Mesendoderm (in vitro differentiated cells): ENCODE data around the gene CAMK2A.

Experiments
- DNase-seq: peaks from one replicate; pipeline ENCODE4 v3.0.0; 2013
- H2AK5ac ChIP-seq: 2 replicates; pipeline ENCODE4 v1.6.1; 2013; ENCODE audit warnings: low read length, inconsistent platforms
- H2BK120ac ChIP-seq: 2 replicates; pipeline ENCODE4 v1.6.1; 2013; ENCODE audit warnings: low read depth, mild to moderate bottlenecking, low read length, moderate library complexity, mixed read lengths
- H2BK15ac ChIP-seq: replicated peaks from 2 replicates; pipeline ENCODE4 v1.6.1; 2013; ENCODE audit warnings: low read depth, mild to moderate bottlenecking, moderate library complexity
- H2BK5ac ChIP-seq: 2 replicates; pipeline ENCODE4 v1.6.1; 2013; ENCODE audit warnings: low read length, inconsistent platforms
- H3K18ac ChIP-seq: 2 replicates; pipeline ENCODE4 v1.6.1; 2013; ENCODE audit warnings: mild to moderate bottlenecking, low read length, mixed read lengths
- H3K23ac ChIP-seq: one replicate; pipeline ENCODE4 v1.6.1; 2013; ENCODE audit warnings: low read length
- H3K27ac ChIP-seq: 2 replicates; pipeline ENCODE4 v1.5.1; 2013; ENCODE audit warnings: low read depth, mild to moderate bottlenecking, inconsistent platforms, low read length, moderate library complexity
- H3K27me3 ChIP-seq: 2 replicates; pipeline ENCODE4 v1.6.1; 2013; ENCODE audit warnings: low read length, control low read depth, mild to moderate bottlenecking, inconsistent platforms; ENCODE audit not compliant: insufficient read depth, poor library complexity
- H3K36me3 ChIP-seq: 2 replicates; pipeline ENCODE4 v1.6.1; 2013; ENCODE audit warnings: low read length, inconsistent platforms; ENCODE audit not compliant: control insufficient read depth, insufficient read depth
- H3K4ac ChIP-seq: one replicate; pipeline ENCODE4 v1.6.1; 2013; ENCODE audit warnings: low read depth, mild to moderate bottlenecking, low read length, moderate library complexity
- H3K4me1 ChIP-seq: 2 replicates; pipeline ENCODE4 v1.6.1; 2013; ENCODE audit warnings: low read depth, low read length, inconsistent platforms; ENCODE audit not compliant: control insufficient read depth
- H3K4me2 ChIP-seq: 2 replicates; pipeline ENCODE4 v1.6.1; 2013; ENCODE audit warnings: low read length
- H3K4me3 ChIP-seq: 2 replicates; pipeline ENCODE4 v1.5.1; 2013; ENCODE audit warnings: mild to moderate bottlenecking, low read length
- H3K56ac ChIP-seq: one replicate; pipeline ENCODE4 v1.6.1; 2013; ENCODE audit warnings: low read length
- H3K79me1 ChIP-seq: 2 replicates; pipeline ENCODE4 v1.6.1; 2013; ENCODE audit warnings: low read length, inconsistent platforms
- H3K79me2 ChIP-seq: 2 replicates; pipeline ENCODE4 v1.6.1; 2013; ENCODE audit warnings: mild to moderate bottlenecking, low read length; ENCODE audit not compliant: control insufficient read depth, insufficient read depth
- H3K9ac ChIP-seq: 2 replicates; pipeline ENCODE4 v1.6.1; 2013; ENCODE audit warnings: low read length, inconsistent platforms
- H4K5ac ChIP-seq: one replicate; pipeline ENCODE4 v1.6.1; 2013; ENCODE audit warnings: low read length
- H4K8ac ChIP-seq: one replicate; pipeline ENCODE4 v1.6.1; 2013; ENCODE audit warnings: low read depth, mild to moderate bottlenecking, control low read depth, low read length, moderate library complexity
- WGBS: extraction: QIAGEN DNeasy Blood & Tissue Kit; methylation state at CpG from one replicate; pipeline ENCODE4 v1.1.7; 2013; ENCODE audit warnings: low lambda C conversion rate, missing lambda C conversion rate; ENCODE audit not compliant: insufficient coverage; ENCODE audit errors: extremely low coverage; 5-methylcytosine and 5-hydroxymethylcytosine counted together

The CAMK2A gene

DNA sequence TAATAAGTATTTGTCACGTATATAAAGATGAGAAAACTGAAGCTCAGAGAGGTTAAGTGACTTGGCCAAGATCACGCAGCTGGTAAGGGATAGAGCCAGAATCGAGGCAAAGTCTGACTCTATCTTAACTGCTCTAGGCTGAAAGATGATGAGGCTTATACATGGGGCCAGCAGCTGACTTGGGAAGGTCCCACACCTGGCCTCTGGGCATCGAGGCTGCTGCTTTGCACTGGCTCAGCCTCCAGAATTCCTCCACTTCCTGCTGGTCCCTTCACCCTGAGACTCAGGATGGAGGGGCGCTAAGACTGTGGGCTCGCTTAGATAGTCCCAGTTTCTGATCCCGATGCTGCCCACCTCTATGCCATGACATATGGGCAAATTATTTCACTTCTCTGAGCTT, 35.2 kb downstream of the CAMK2A start:
- no peak overlapping the region for H4K8ac ChIP-seq
- H3K36me3 ChIP-seq: no peaks in the 10 kb centered on the region
- H3K27ac ChIP-seq: no peak overlapping the region
- H3K79me1 ChIP-seq: no peaks in the 10 kb centered on the region
- H2BK120ac ChIP-seq: no peak overlapping the region
- H2AK5ac ChIP-seq: no peak overlapping the region
- H3K56ac ChIP-seq: no peak overlapping the region
- no peak overlapping the region for H4K5ac ChIP-seq
- H2BK15ac ChIP-seq: no peak overlapping the region
- no peak overlapping the region for H2BK5ac ChIP-seq
- H3K79me2 ChIP-seq: no peaks in the 10 kb centered on the region
- no peak overlapping the region for H3K4me3 ChIP-seq
- H3K4me2 ChIP-seq: no peak overlapping the region
- no CpG with 5 or more reads among the region's 7 CpGs for WGBS
- no peaks in the 10 kb centered on the region for H3K4me1 ChIP-seq
- no peak for DNase-seq
- H3K4ac ChIP-seq: no peak overlapping the region
- H3K18ac ChIP-seq: no peak overlapping the region
- H3K23ac ChIP-seq: no peak overlapping the region
- no peak overlapping the region for H3K9ac ChIP-seq
- no peaks in the 10 kb centered on the region for H3K27me3 ChIP-seq

DNA sequence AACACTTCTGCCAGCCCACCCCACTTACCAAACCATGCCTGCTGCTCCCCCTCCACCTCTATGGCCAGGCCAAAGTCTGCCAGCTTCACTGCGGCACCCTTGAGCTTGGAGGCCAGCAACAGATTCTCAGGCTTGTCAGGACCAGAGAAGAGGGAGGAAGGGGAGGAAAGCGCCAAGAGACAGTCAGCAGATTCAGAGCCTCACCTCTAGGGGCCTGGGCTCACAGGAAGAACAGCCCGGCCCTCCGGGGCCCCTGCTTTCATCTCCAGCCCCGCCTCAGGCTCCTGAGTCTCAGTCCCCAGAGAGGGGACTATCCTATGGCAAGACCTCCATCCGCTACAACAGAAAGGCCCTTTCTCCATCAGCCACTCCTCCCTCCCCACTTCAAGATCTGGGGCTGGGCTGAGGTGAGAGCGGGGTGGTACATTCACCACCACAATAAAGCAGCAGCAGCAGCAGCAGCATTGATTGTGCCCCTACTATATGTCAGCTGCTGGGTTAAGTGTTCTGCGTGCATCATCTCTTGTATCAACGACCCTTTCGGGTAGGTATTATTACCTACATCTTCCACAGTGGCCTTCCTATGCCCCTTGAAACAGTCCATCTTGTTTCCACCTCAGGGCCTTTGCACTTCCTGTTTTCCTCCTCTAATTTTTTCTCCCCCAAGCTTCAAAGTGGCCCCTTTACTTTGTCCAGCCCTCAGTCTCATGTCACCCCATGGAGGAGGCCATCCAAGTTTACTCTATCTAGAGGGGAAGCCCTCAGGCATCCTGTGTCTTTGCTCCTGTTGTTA, 36.0 kb downstream of the CAMK2A start:
- H4K5ac ChIP-seq: no peak overlapping the region
- no peak overlapping the region for H4K8ac ChIP-seq
- no peak overlapping the region for H3K23ac ChIP-seq
- no peak overlapping the region for H3K56ac ChIP-seq
- no CpG with 5 or more reads among the region's 10 CpGs for WGBS
- H3K79me1 ChIP-seq: no peaks in the 10 kb centered on the region
- H2AK5ac ChIP-seq: no peak overlapping the region
- H3K4me3 ChIP-seq: no peak overlapping the region
- no peak overlapping the region for H2BK5ac ChIP-seq
- no peaks in the 10 kb centered on the region for H3K4me1 ChIP-seq
- no peak overlapping the region for H2BK15ac ChIP-seq
- peak; percentile 49 for DNase-seq
- no peak overlapping the region for H3K4ac ChIP-seq
- no peaks in the 10 kb centered on the region for H3K79me2 ChIP-seq
- no peaks in the 10 kb centered on the region for H3K27me3 ChIP-seq
- no peak overlapping the region for H3K9ac ChIP-seq
- H3K36me3 ChIP-seq: no peaks in the 10 kb centered on the region
- no peak overlapping the region for H3K18ac ChIP-seq
- H3K27ac ChIP-seq: no peak overlapping the region
- no peak overlapping the region for H3K4me2 ChIP-seq
- no peak overlapping the region for H2BK120ac ChIP-seq

DNA sequence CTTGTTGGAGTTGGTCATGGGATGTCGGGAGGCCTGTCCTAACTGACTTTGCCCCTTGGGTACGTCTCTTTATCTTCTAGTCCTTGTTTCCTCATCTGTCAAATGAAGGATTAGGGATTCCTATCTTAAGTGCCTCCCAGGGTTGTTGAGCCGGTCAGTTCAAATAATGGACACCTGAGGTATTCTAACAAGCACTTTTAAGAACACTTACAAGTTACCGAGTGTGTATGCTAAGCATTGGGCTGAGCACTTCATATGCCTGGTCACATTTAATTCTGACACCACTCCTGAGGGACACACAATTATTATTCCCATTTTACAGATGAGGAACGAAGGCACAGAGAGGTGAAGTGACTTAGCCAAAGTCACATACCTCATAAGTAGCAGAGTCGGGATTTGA, 37.1 kb downstream of the CAMK2A start:
- H3K9ac ChIP-seq: no peak overlapping the region
- H4K5ac ChIP-seq: no peak overlapping the region
- H3K18ac ChIP-seq: no peak overlapping the region
- H3K79me2 ChIP-seq: no peaks in the 10 kb centered on the region
- H3K56ac ChIP-seq: no peak overlapping the region
- no peak overlapping the region for H3K23ac ChIP-seq
- H2AK5ac ChIP-seq: no peak overlapping the region
- H2BK5ac ChIP-seq: no peak overlapping the region
- H2BK15ac ChIP-seq: no peak overlapping the region
- H2BK120ac ChIP-seq: no peak overlapping the region
- no peak for DNase-seq
- H4K8ac ChIP-seq: no peak overlapping the region
- no peak overlapping the region for H3K4ac ChIP-seq
- H3K4me1 ChIP-seq: no peaks in the 10 kb centered on the region
- H3K36me3 ChIP-seq: no peaks in the 10 kb centered on the region
- no CpG with 5 or more reads among the region's 6 CpGs for WGBS
- no peaks in the 10 kb centered on the region for H3K79me1 ChIP-seq
- no peak overlapping the region for H3K4me2 ChIP-seq
- H3K4me3 ChIP-seq: no peak overlapping the region
- H3K27me3 ChIP-seq: no peaks in the 10 kb centered on the region
- no peak overlapping the region for H3K27ac ChIP-seq

DNA sequence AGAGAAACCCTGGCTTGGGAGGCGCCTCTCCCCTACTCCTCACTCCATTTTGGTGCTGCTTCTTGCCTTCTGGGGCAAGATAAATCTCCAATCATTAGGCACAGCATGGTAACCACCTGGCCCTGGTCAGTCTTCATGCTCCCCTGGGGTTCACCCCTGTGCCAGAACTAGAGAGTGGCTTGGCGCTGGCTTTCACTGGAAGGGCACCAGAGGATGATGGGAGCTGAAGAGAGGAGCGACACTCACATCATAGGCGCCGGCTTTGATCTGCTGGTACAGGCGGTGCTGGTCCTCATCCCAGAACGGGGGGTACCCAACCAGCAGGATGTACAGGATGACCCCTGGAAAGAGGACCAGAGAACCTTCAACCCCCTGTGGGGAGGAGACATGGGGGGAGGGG, 38.1 kb downstream of the CAMK2A start:
- H3K27me3 ChIP-seq: no peaks in the 10 kb centered on the region
- no peak overlapping the region for H3K4ac ChIP-seq
- H3K9ac ChIP-seq: no peak overlapping the region
- WGBS: no CpG with 5 or more reads among the region's 7 CpGs
- no peak overlapping the region for H3K23ac ChIP-seq
- H3K4me1 ChIP-seq: no peaks in the 10 kb centered on the region
- no peak overlapping the region for H3K4me2 ChIP-seq
- no peak overlapping the region for H4K8ac ChIP-seq
- no peak overlapping the region for H4K5ac ChIP-seq
- H2AK5ac ChIP-seq: no peak overlapping the region
- no peak overlapping the region for H3K27ac ChIP-seq
- no peaks in the 10 kb centered on the region for H3K79me1 ChIP-seq
- no peak overlapping the region for H2BK120ac ChIP-seq
- no peak overlapping the region for H3K56ac ChIP-seq
- H3K36me3 ChIP-seq: no peaks in the 10 kb centered on the region
- H2BK15ac ChIP-seq: no peak overlapping the region
- H2BK5ac ChIP-seq: no peak overlapping the region
- H3K18ac ChIP-seq: no peak overlapping the region
- no peak overlapping the region for H3K4me3 ChIP-seq
- DNase-seq: no peak
- H3K79me2 ChIP-seq: no peaks in the 10 kb centered on the region

DNA sequence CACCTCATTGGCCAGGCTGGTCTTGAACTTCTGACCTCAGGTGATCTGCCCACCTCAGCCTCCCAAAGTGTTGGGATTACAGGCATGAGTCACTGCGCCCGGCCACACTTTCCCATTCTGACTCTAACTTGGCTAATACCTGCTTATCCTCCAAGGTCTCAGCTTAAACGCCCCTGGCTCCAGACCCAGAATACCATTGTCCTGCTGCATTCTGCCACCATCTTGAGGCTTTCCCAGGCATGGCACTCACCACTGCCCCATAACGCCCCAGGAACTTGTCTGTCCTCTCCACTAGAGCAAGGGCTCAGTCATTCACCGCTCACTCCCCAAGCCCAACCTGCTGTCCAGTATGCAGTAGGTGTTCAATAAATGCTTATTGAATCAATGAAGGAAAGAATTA, 39.8 kb downstream of the CAMK2A start:
- no peak overlapping the region for H2BK15ac ChIP-seq
- H3K23ac ChIP-seq: no peak overlapping the region
- H2BK120ac ChIP-seq: no peak overlapping the region
- no peak overlapping the region for H4K8ac ChIP-seq
- no peak overlapping the region for H3K18ac ChIP-seq
- no peaks in the 10 kb centered on the region for H3K79me1 ChIP-seq
- no peak overlapping the region for H3K56ac ChIP-seq
- H3K27ac ChIP-seq: no peak overlapping the region
- H3K79me2 ChIP-seq: no peaks in the 10 kb centered on the region
- H3K4me1 ChIP-seq: no peaks in the 10 kb centered on the region
- H3K9ac ChIP-seq: no peak overlapping the region
- no peaks in the 10 kb centered on the region for H3K27me3 ChIP-seq
- WGBS: no CpG with 5 or more reads among the region's 5 CpGs
- no peak overlapping the region for H3K4me2 ChIP-seq
- no peak overlapping the region for H2AK5ac ChIP-seq
- DNase-seq: peak; percentile 43
- H3K36me3 ChIP-seq: no peaks in the 10 kb centered on the region
- no peak overlapping the region for H2BK5ac ChIP-seq
- no peak overlapping the region for H4K5ac ChIP-seq
- H3K4ac ChIP-seq: no peak overlapping the region
- no peak overlapping the region for H3K4me3 ChIP-seq

DNA sequence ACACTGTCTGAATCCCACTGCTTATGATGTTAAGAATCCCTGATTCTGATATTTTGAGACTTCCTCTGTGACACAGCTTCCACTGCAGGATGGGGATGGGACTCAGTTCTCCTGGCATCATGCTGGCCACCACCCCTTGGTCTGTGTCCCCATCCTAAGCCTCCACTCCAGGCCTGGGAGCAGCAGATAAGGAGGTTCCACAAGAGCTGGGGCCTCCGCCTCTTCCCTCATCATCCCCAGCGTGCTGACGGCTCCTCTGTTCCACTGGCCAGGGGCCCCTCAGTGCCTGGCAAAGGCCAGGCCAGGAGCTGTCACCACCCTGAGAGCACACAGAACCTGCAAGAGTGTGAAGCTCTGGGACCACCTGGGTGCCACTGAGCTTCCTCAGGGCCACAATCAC, 40.6 kb downstream of the CAMK2A start:
- no peaks in the 10 kb centered on the region for H3K4me1 ChIP-seq
- no peak overlapping the region for H2BK120ac ChIP-seq
- H3K23ac ChIP-seq: no peak overlapping the region
- H3K4me3 ChIP-seq: no peak overlapping the region
- no peak overlapping the region for H3K27ac ChIP-seq
- H2BK5ac ChIP-seq: no peak overlapping the region
- H4K5ac ChIP-seq: no peak overlapping the region
- H3K27me3 ChIP-seq: no peaks in the 10 kb centered on the region
- no peak overlapping the region for H2BK15ac ChIP-seq
- WGBS: no CpG with 5 or more reads among the region's 3 CpGs
- H3K9ac ChIP-seq: no peak overlapping the region
- H3K4me2 ChIP-seq: no peak overlapping the region
- no peak overlapping the region for H4K8ac ChIP-seq
- H3K4ac ChIP-seq: no peak overlapping the region
- DNase-seq: no peak
- H3K18ac ChIP-seq: no peak overlapping the region
- H3K79me1 ChIP-seq: no peaks in the 10 kb centered on the region
- H3K56ac ChIP-seq: no peak overlapping the region
- no peaks in the 10 kb centered on the region for H3K36me3 ChIP-seq
- no peaks in the 10 kb centered on the region for H3K79me2 ChIP-seq
- no peak overlapping the region for H2AK5ac ChIP-seq
